ENCODE data around the gene NWD2.

NWD2 gene

GRCh38 chr4:37400241-37400881 lies 155.8 kb downstream of the NWD2 start:
- TF ChIP-seq POLR2AphosphoS5 (IDR thresholded peaks at IDR 0.05; ENCODE audit: low read depth, low read length) (no peak), SIN3A (IDR thresholded peaks at IDR 0.05; ENCODE audit: borderline replicate concordance, insufficient read depth, low read length) (no peak), FOXP2 (optimal IDR thresholded peaks at IDR 0.05; ENCODE audit: borderline replicate concordance, extremely low read depth, extremely low read length, insufficient read depth) (no peak), REST (IDR thresholded peaks at IDR 0.05; ENCODE audit: insufficient read depth in 1 of 2, low read depth in 2 of 2, low read length in 2 of 2) (no peak), TAF1 (IDR thresholded peaks at IDR 0.05; ENCODE audit: borderline replicate concordance, insufficient read depth, low read length) (no peak)

- TF ChIP-seq SIN3A (IDR thresholded peaks at IDR 0.05; ENCODE audit: borderline replicate concordance, insufficient read depth, low read length) = no peak
- no peak for TF ChIP-seq POLR2AphosphoS5 (IDR thresholded peaks at IDR 0.05; ENCODE audit: low read depth, low read length)
- no peak for TF ChIP-seq FOXP2 (optimal IDR thresholded peaks at IDR 0.05; ENCODE audit: borderline replicate concordance, extremely low read depth, extremely low read length, insufficient read depth)
- TF ChIP-seq REST (IDR thresholded peaks at IDR 0.05; ENCODE audit: insufficient read depth in 1 of 2, low read depth in 2 of 2, low read length in 2 of 2) = no peak
- no peak for TF ChIP-seq TAF1 (IDR thresholded peaks at IDR 0.05; ENCODE audit: borderline replicate concordance, insufficient read depth, low read length)
Observed at GRCh38 chr4:37415845-37416369, 171.4 kb downstream of the NWD2 start.

- no peak for TF ChIP-seq FOXP2 (optimal IDR thresholded peaks at IDR 0.05; ENCODE audit: borderline replicate concordance, extremely low read depth, extremely low read length, insufficient read depth)
- no peak for TF ChIP-seq TAF1 (IDR thresholded peaks at IDR 0.05; ENCODE audit: borderline replicate concordance, insufficient read depth, low read length)
- no peak for TF ChIP-seq POLR2AphosphoS5 (IDR thresholded peaks at IDR 0.05; ENCODE audit: low read depth, low read length)
- TF ChIP-seq REST (IDR thresholded peaks at IDR 0.05; ENCODE audit: insufficient read depth in 1 of 2, low read depth in 2 of 2, low read length in 2 of 2) = no peak
- TF ChIP-seq SIN3A (IDR thresholded peaks at IDR 0.05; ENCODE audit: borderline replicate concordance, insufficient read depth, low read length) = no peak
Observed at GRCh38 chr4:37421614-37422013, 177.1 kb downstream of the NWD2 start.

- TF ChIP-seq SIN3A (IDR thresholded peaks at IDR 0.05; ENCODE audit: borderline replicate concordance, insufficient read depth, low read length) = no peak
- TF ChIP-seq POLR2AphosphoS5 (IDR thresholded peaks at IDR 0.05; ENCODE audit: low read depth, low read length) = no peak
- TF ChIP-seq TAF1 (IDR thresholded peaks at IDR 0.05; ENCODE audit: borderline replicate concordance, insufficient read depth, low read length) = no peak
- no peak for TF ChIP-seq FOXP2 (optimal IDR thresholded peaks at IDR 0.05; ENCODE audit: borderline replicate concordance, extremely low read depth, extremely low read length, insufficient read depth)
- TF ChIP-seq REST (IDR thresholded peaks at IDR 0.05; ENCODE audit: insufficient read depth in 1 of 2, low read depth in 2 of 2, low read length in 2 of 2) = no peak
Observed at GRCh38 chr4:37422102-37422501, 177.6 kb downstream of the NWD2 start.

Measured in PFSK-1 (cell line).